K562 (cell line): ENCODE measurements around the gene CAPN7. TPM values are rescaled to one million over a fixed set of nuclear protein-coding genes. Genes with fewer than 3 reads are reported as not detected.

Experiments
- ATAC-seq: fragments of 200-7000 bp; cut with Tn5 transposase; 3 replicates; pipeline ENCODE4 v1.9.1; 2020; ENCODE audit warnings: moderate library complexity
- BruUV-seq: library from RNA; stranded (reverse); fragments of 400-500 nt; replicated peaks from 2 replicates; lab custom pipeline; 2021; lab: Mats Ljungman, UMichigan
- CTCF ChIA-PET: fragments of 300-600 bp; formaldehyde crosslinking; extraction: SDS; loops from one replicate; lab custom pipeline; 2021; ENCODE audit warnings: low intra/inter-chr PET ratio; lab: Yijun Ruan, JAX
- POLR2A ChIA-PET: fragments of 300-600, 350-650 bp; sonication (Branson Sonifier 250); formaldehyde crosslinking; extraction: SDS; loops from one replicate; lab custom pipeline; 2021; ENCODE audit warnings: antibody characterized with exemption, inconsistent platforms; lab: Yijun Ruan, JAX
- DNase-seq, 4 experiments: peaks; one replicate each; pipeline versions ENCODE4 v3.0.0 to v3.0.0-alpha.2; 2011 to 2018; ENCODE audit warnings: low spot score in 3 of 4, mixed read lengths in 3 of 4; ENCODE audit errors: extremely low read depth in 1 of 4
- FAIRE-seq: peaks from 2 replicates; lab custom pipeline; 2011; peaks lifted over from hg19 to GRCh38; lab: Jason Lieb, UNC
- H2AFZ ChIP-seq: 2 replicates; pipeline ENCODE4 v1.6.0; 2011; ENCODE audit warnings: low read depth, low read length, control low read depth, inconsistent platforms
- H3K27ac ChIP-seq: fragments of 200-600 bp; 3 replicates; pipeline ENCODE4 v1.8.0; 2011; ENCODE audit warnings: low read depth, mild to moderate bottlenecking, control low read depth, inconsistent platforms, low read length, moderate library complexity, mixed read lengths; ENCODE audit errors: extremely low read depth
- H3K27me3 ChIP-seq, 2 experiments: fragments of 300-600 bp in 1 of 2; 2 replicates in 1 of 2; 3 replicates in 1 of 2; pipeline versions ENCODE4 v1.6.0 to v1.8.0; 2011; ENCODE audit warnings: inconsistent platforms in 2 of 2, low read length in 2 of 2, mild to moderate bottlenecking in 1 of 2, mixed read lengths in 1 of 2, moderate library complexity in 1 of 2; ENCODE audit not compliant: control insufficient read depth in 2 of 2, insufficient read depth in 2 of 2
- H3K36me3 ChIP-seq: fragments of 300-600 bp; 3 replicates; pipeline ENCODE4 v1.8.0; 2011; ENCODE audit warnings: mild to moderate bottlenecking, low read length, inconsistent platforms; ENCODE audit not compliant: control insufficient read depth, insufficient read depth
- H3K4me1 ChIP-seq, 2 experiments: fragments of 200-600 bp in 1 of 2; replicated peaks in 1 of 2; 2 replicates in 1 of 2; 3 replicates in 1 of 2; pipeline versions ENCODE4 v1.5.1 to v1.8.0; 2011; ENCODE audit warnings: inconsistent platforms in 2 of 2, low read length in 2 of 2, mild to moderate bottlenecking in 1 of 2, mixed read lengths in 1 of 2, moderate library complexity in 1 of 2; ENCODE audit not compliant: control insufficient read depth in 2 of 2, insufficient read depth in 2 of 2
- H3K4me2 ChIP-seq: 2 replicates; pipeline ENCODE4 v1.6.1; 2011; ENCODE audit warnings: low read length, control low read depth, inconsistent platforms, mixed read lengths; ENCODE audit not compliant: insufficient read depth
- H3K4me3 ChIP-seq: fragments of 200-600 bp; sonication (generic), shearing (Covaris generic); 2 replicates; pipeline ENCODE4 v1.5.1; 2016; ENCODE audit warnings: control low read depth, inconsistent platforms
- H3K79me2 ChIP-seq: fragments of 200-600 bp; 3 replicates; pipeline ENCODE4 v1.8.0; 2011; ENCODE audit warnings: low read length, inconsistent platforms; ENCODE audit not compliant: control insufficient read depth, insufficient read depth
- H3K9ac ChIP-seq, 2 experiments: 2 replicates each; pipeline versions ENCODE4 v1.6.0 to v1.6.1; 2011; ENCODE audit warnings: low read depth in 2 of 2, low read length in 2 of 2, control low read depth in 1 of 2, inconsistent platforms in 1 of 2, mild to moderate bottlenecking in 1 of 2, mixed read lengths in 1 of 2; ENCODE audit not compliant: insufficient read depth in 1 of 2
- H3K9me1 ChIP-seq: one replicate; pipeline ENCODE4 v1.6.0; 2011; ENCODE audit warnings: inconsistent platforms, mild to moderate bottlenecking, low read length, moderate library complexity; ENCODE audit not compliant: control insufficient read depth, insufficient read depth
- H3K9me3 ChIP-seq: replicated peaks from 2 replicates; pipeline ENCODE4 v1.5.1; 2011; ENCODE audit warnings: low read depth, low read length, inconsistent platforms; ENCODE audit not compliant: control insufficient read depth, insufficient read depth
- H4K20me1 ChIP-seq: replicated peaks from 2 replicates; pipeline ENCODE4 v1.6.1; 2011; ENCODE audit warnings: low read length, inconsistent platforms, mixed read lengths; ENCODE audit not compliant: control insufficient read depth, insufficient read depth
- EHMT2 ChIP-seq: fragments of 450-650 bp; IDR thresholded peaks from 2 replicates; pipeline ENCODE4 v1.6.1; 2018; ENCODE audit warnings: antibody characterized with exemption
- ETV6 ChIP-seq, 3 experiments: fragments of 150-350 bp in 1 of 3; sonication (generic) in 1 of 3; formaldehyde crosslinking in 1 of 3; IDR thresholded peaks; 2 replicates each; pipeline versions ENCODE4 v1.6.1 to v1.8.0; 2014 to 2022; ENCODE audit warnings: borderline replicate concordance in 2 of 3, low read depth in 2 of 3, antibody characterized with exemption in 1 of 3, low read length in 1 of 3, mild to moderate bottlenecking in 1 of 3, missing genetic modification reagents in 1 of 3
- GTF2A2 ChIP-seq: IDR thresholded peaks from 2 replicates; pipeline ENCODE4 v1.6.1; 2016; ENCODE audit warnings: mild to moderate bottlenecking, missing genetic modification characterization, missing compliant biosample characterization
- KAT7 ChIP-seq: sonication (generic); formaldehyde crosslinking; IDR thresholded peaks from 2 replicates; pipeline ENCODE4 v1.8.0; 2022; ENCODE audit warnings: missing genetic modification reagents, mild to moderate bottlenecking, borderline replicate concordance
- ZNF174 ChIP-seq: fragments of 250-450 bp; sonication (Bioruptor Pico); IDR thresholded peaks from 2 replicates; pipeline ENCODE4 v1.4.0; 2020; ENCODE audit warnings: mild to moderate bottlenecking
- ZNF274 ChIP-seq: IDR thresholded peaks from 2 replicates; pipeline ENCODE4 v1.6.1; 2011; ENCODE audit warnings: low read depth, mild to moderate bottlenecking, low read length, moderate library complexity, borderline replicate concordance
- WGBS: fragments of 100-300 bp; shearing (Covaris generic); methylation state at CpG from one replicate; pipeline ENCODE4 v1.1.6; 2016; ENCODE audit warnings: low coverage, mixed read lengths; ENCODE audit not compliant: insufficient coverage; ENCODE audit errors: missing lambda C conversion rate; 5-methylcytosine and 5-hydroxymethylcytosine counted together
- in situ Hi-C: fragments of 300-500 bp; cut with MboI; formaldehyde crosslinking; loops from 4 replicates; pipeline ENCODE4 v1.15.0; 2018; ENCODE audit warnings: inconsistent platforms, mixed read lengths
- intact Hi-C: fragments of 100-400 bp; cut with micrococcal nuclease; formaldehyde crosslinking; loops from 2 replicates; pipeline ENCODE4 v1.14.2; 2022
- polyA plus RNA-seq, 8 experiments: library from polyadenylated mRNA; depleted of rRNA in 4 of 8; stranded (reverse) in 5 of 8; unstranded in 3 of 8; fragments of >200 nt; fragmentation: Nextera tagmentation in 2 of 8; fragmentation: Illumina TruSeq in 1 of 8; extraction: Ambion mirVana in 2 of 8; extraction: Trizol in 1 of 8; gene quantifications; 2 replicates each; pipeline versions ENCODE4 v1.2.1 to v1.2.3, GENCODE V29; 2011 to 2014; ENCODE audit warnings: inconsistent platforms in 1 of 8, missing spikeins in 1 of 8
- total RNA-seq, 7 experiments: library from RNA; depleted of rRNA in 6 of 7; stranded (reverse); fragments of >200 nt in 6 of 7; fragmentation: Illumina TruSeq in 2 of 7; extraction: Trizol in 2 of 7; gene quantifications; 2 replicates each; pipeline versions ENCODE4 v1.2.1 to v1.2.3, GENCODE V29; 2011 to 2021; ENCODE audit warnings: low replicate concordance in 1 of 7

Gene CAPN7
- total and polyA plus RNA-seq, 9 of the 15 experiments (the other 6 are each of a cell fraction or from before 2014, with no cell fraction given), result 6.5 to 42.7 (median 32.7) TPM

DNA sequence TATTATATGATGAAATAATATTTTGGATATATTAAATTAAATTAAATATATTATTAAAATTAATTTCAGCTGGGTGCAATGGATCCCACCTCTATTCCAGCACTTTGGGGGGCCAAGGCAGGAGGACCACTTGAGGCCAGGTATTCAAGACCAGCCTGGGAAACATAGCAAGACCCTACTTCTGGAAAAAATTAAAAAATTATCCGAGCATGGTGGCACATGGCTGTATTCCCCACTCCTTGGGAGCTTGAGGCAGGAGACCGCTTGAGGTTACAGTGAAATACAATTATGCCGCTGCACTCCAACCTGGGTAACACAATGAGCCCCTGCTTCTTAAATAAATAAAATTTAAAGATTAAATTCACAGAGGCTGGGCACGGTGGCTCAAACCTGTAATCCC lies 65.0 kb downstream of the CAPN7 start:
- POLR2A ChIA-PET, result interaction anchor here (0.6 to 4.3 kb wide), 4 partner anchors 13 to 163 kb away, joined by 3 to 37 read pairs (median 4); no protein-coding TSS in a partner anchor
- Histone ChIP-seq H3K4me1 (peaks cover 41 to 43% of the 10 kb centered on the region in 2 experiments), H3K9me3 (no peaks in the 10 kb centered on the region), H3K27me3 (no peaks in the 10 kb centered on the region), H3K79me2 (peaks cover 6% of the 10 kb centered on the region; the same call in 1 of the 3 replicates), H2AFZ (no peak overlapping the region), H3K4me3 (no peak overlapping the region), H3K9me1 (no peaks in the 10 kb centered on the region), H3K27ac (no peak overlapping the region), H3K36me3 (peaks cover 15% of the 10 kb centered on the region), H3K9ac (no peak overlapping the region), H4K20me1 (no peaks in the 10 kb centered on the region), H3K4me2 (no peak overlapping the region)
- no peak for TF ChIP-seq ZNF274
- TF ChIP-seq KAT7, result no peak
- TF ChIP-seq ZNF174, result no peak
- TF ChIP-seq EHMT2, result no peak
- TF ChIP-seq GTF2A2, result no peak
- TF ChIP-seq ETV6 (IDR thresholded peaks at IDR 0.05; ENCODE audit: borderline replicate concordance in 1 of 2, low read depth in 2 of 2, low read length in 1 of 2), result no peak
- TF ChIP-seq ETV6 (CRISPR knock-in tag; IDR thresholded peaks at IDR 0.05; ENCODE audit: borderline replicate concordance), result no peak
- in situ Hi-C loops (no loop called here), intact Hi-C loops (no loop called here)
- DNase-seq, result no peak
- CTCF ChIA-PET, result interaction anchor here (3.9 kb wide), 1 partner anchor 108 kb away, joined by 57 read pairs; no protein-coding TSS in a partner anchor
- no peak for FAIRE-seq
- ATAC-seq, result no peak
- BruUV-seq, result no TSS peak
- WGBS, result 95% methylated on average over 4 of the region's 4 CpGs
